ENCODE data around the gene MAP3K5.

Gene MAP3K5

DNA sequence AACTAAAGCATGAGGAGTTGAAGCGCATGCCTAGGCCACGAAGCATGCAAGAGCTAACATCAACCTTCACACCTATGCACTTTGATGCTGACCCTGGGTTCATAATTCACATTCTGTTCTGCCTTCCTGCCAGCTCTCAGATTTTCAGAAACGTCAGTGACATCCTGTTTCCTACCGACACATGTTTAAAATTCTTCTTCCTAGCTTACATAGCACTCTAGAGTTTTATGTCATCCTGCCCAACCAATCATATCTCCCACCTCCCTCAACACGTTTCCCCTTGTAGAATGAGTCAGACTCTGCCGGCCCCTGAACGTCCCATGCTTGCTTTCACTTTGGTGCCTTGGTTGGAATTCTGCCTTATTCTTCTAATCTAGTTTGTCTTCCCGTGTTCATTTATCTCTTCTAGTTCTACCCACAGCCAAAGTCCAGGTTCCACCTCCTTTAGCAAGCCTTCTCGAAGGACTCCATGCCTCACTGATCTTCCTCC lies 144.9 kb downstream of the MAP3K5 start:
- H3K27ac ChIP-seq (ENCODE audit: low read depth, low read length): no peak overlapping the region
- no peaks in the 10 kb centered on the region for H3K4me1 ChIP-seq (ENCODE audit: control insufficient read depth, low read depth, low read length)
- no peak overlapping the region for H3K4ac ChIP-seq (ENCODE audit: low read depth, low read length)
- no CpG with 5 or more reads among the region's 9 CpGs for WGBS (ENCODE audit: extremely low coverage, insufficient coverage, low lambda C conversion rate)
- H2AK5ac ChIP-seq (ENCODE audit: low read length): no peak overlapping the region
- no peak overlapping the region for H3K4me3 ChIP-seq (ENCODE audit: low read length)
- no peak overlapping the region for H3K9ac ChIP-seq (ENCODE audit: low read length)
- no peak overlapping the region for H3K23ac ChIP-seq (ENCODE audit: low read length)
- H2BK5ac ChIP-seq (ENCODE audit: low read length): no peak overlapping the region
- no peak overlapping the region for H3K18ac ChIP-seq (ENCODE audit: low read length)
- H2BK15ac ChIP-seq (replicated peaks; ENCODE audit: low read depth): no peak overlapping the region
- H3K27me3 ChIP-seq (ENCODE audit: insufficient read depth, low read length, poor library complexity): no peaks in the 10 kb centered on the region
- no peaks in the 10 kb centered on the region for H3K79me2 ChIP-seq (ENCODE audit: control insufficient read depth, insufficient read depth, low read length)
- H4K8ac ChIP-seq (ENCODE audit: low read depth, low read length): no peak overlapping the region
- no peak overlapping the region for H2BK120ac ChIP-seq (ENCODE audit: low read depth, low read length)
- DNase-seq: peak; percentile 13
- no peak overlapping the region for H3K56ac ChIP-seq (ENCODE audit: low read length)
- H3K36me3 ChIP-seq (ENCODE audit: control insufficient read depth, insufficient read depth, low read length): no peaks in the 10 kb centered on the region
- no peaks in the 10 kb centered on the region for H3K79me1 ChIP-seq (ENCODE audit: low read length)
- H4K5ac ChIP-seq (ENCODE audit: low read length): no peak overlapping the region
- H3K4me2 ChIP-seq (ENCODE audit: low read length): no peak overlapping the region

DNA sequence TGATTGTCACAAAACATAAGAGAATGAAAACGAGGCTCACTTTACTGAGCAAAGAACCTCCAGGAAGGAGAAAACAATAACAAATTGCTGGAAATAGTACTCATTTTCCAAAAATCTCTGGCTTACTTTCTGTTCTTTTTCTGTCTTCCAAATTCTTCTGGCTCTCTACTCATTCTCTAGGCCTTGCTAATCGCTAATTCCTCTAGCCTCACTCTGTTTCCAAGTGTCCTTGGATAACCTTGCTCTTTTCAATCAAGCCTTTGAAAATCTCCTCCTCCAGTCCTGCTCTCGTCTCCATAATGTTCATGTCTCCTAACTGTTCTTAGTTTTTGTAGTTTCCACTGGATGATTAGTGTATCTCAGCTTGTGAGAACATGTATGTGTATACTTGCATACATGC lies 145.9 kb downstream of the MAP3K5 start:
- Histone ChIP-seq H4K8ac (ENCODE audit: low read depth, low read length) (no peak overlapping the region), H3K4me3 (ENCODE audit: low read length) (no peak overlapping the region), H3K27ac (ENCODE audit: low read depth, low read length) (no peak overlapping the region)

DNA sequence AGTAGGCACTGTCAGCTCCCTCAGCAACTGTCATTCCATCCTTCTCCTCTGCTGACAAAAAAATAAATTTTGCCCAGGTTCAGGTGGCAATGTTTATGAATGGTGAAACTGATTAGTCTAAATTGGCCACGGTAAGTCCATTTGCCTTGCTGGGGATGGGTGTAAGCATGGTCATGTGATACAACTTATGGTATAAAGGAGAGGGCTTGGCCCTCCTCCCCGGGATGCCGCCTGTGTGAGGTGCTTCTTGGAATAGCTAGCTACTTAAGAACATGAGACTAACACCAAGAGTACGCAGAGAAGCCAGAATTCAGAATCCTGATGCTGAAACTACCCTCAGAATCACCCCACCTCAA lies 147.7 kb downstream of the MAP3K5 start:
- no peak overlapping the region for H4K8ac ChIP-seq (ENCODE audit: low read depth, low read length)
- no CpG with 5 or more reads among the region's 4 CpGs for WGBS (ENCODE audit: extremely low coverage, insufficient coverage, low lambda C conversion rate)
- no peak overlapping the region for H2BK120ac ChIP-seq (ENCODE audit: low read depth, low read length)
- no peak overlapping the region for H2BK5ac ChIP-seq (ENCODE audit: low read length)
- H3K4me2 ChIP-seq (ENCODE audit: low read length): no peak overlapping the region
- no peak overlapping the region for H4K5ac ChIP-seq (ENCODE audit: low read length)
- H3K56ac ChIP-seq (ENCODE audit: low read length): no peak overlapping the region
- no peak overlapping the region for H3K18ac ChIP-seq (ENCODE audit: low read length)
- H3K9ac ChIP-seq (ENCODE audit: low read length): no peak overlapping the region
- no peaks in the 10 kb centered on the region for H3K36me3 ChIP-seq (ENCODE audit: control insufficient read depth, insufficient read depth, low read length)
- peaks cover 3% of the 10 kb centered on the region for H3K4me1 ChIP-seq (ENCODE audit: control insufficient read depth, low read depth, low read length)
- no peak overlapping the region for H3K4ac ChIP-seq (ENCODE audit: low read depth, low read length)
- no peak overlapping the region for H3K4me3 ChIP-seq (ENCODE audit: low read length)
- no peaks in the 10 kb centered on the region for H3K79me2 ChIP-seq (ENCODE audit: control insufficient read depth, insufficient read depth, low read length)
- no peaks in the 10 kb centered on the region for H3K27me3 ChIP-seq (ENCODE audit: insufficient read depth, low read length, poor library complexity)
- no peak overlapping the region for H2AK5ac ChIP-seq (ENCODE audit: low read length)
- no peaks in the 10 kb centered on the region for H3K79me1 ChIP-seq (ENCODE audit: low read length)
- H3K23ac ChIP-seq (ENCODE audit: low read length): no peak overlapping the region
- no peak overlapping the region for H2BK15ac ChIP-seq (replicated peaks; ENCODE audit: low read depth)
- DNase-seq: no peak
- no peak overlapping the region for H3K27ac ChIP-seq (ENCODE audit: low read depth, low read length)

More for the DNA sequence above, 145.9 kb downstream of the MAP3K5 start:
- Histone ChIP-seq H3K56ac (ENCODE audit: low read length) (no peak overlapping the region), H3K4me2 (ENCODE audit: low read length) (no peak overlapping the region), H3K36me3 (ENCODE audit: control insufficient read depth, insufficient read depth, low read length) (no peaks in the 10 kb centered on the region), H3K79me1 (ENCODE audit: low read length) (no peaks in the 10 kb centered on the region), H3K27me3 (ENCODE audit: insufficient read depth, low read length, poor library complexity) (no peaks in the 10 kb centered on the region), H2AK5ac (ENCODE audit: low read length) (no peak overlapping the region), H2BK120ac (ENCODE audit: low read depth, low read length) (no peak overlapping the region), H3K4ac (ENCODE audit: low read depth, low read length) (no peak overlapping the region), H3K4me1 (ENCODE audit: control insufficient read depth, low read depth, low read length) (no peaks in the 10 kb centered on the region), H4K5ac (ENCODE audit: low read length) (no peak overlapping the region), H3K23ac (ENCODE audit: low read length) (no peak overlapping the region), H3K9ac (ENCODE audit: low read length) (no peak overlapping the region), H3K18ac (ENCODE audit: low read length) (no peak overlapping the region), H3K79me2 (ENCODE audit: control insufficient read depth, insufficient read depth, low read length) (no peaks in the 10 kb centered on the region), H2BK15ac (replicated peaks; ENCODE audit: low read depth) (no peak overlapping the region), H2BK5ac (ENCODE audit: low read length) (no peak overlapping the region)
- DNase-seq: no peak
- no CpG with 5 or more reads among the region's 3 CpGs for WGBS (ENCODE audit: extremely low coverage, insufficient coverage, low lambda C conversion rate)

DNA sequence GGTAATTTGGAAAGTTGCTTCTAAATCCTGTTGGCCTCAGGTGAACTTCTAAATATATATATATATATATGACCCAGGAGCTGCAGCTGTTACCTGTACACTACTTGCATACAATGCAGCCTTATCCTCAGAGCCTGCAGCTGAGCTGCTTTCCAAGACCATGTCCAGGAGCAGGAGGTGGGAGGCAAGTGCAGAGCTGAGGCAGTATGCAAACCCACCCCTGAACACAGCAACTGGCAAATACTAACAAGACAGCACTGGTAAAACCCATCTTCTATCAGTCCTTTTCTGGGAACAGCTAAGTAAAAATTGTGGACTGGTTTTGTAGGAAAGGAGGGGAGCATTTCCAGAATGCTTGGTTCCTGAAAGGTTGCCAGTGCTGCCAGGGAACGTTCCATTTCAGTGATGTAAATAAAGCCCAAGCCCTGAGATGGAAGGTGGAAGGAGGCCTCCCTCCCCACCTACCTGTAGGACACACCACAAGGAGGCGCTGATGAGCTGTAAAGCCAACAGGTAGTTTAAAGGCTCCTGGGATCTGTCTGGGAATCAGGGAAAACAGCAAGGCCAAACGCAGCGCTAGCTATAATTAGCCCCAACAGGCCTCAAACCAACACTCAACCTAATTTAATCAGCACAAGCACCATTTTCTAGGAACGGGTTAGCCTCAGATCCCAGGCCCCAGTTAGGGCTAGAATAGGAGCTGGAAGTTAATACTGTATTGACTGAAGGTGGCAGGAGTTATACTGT lies 148.3 kb downstream of the MAP3K5 start:
- Histone ChIP-seq H4K8ac (ENCODE audit: low read depth, low read length) (no peak overlapping the region), H3K79me1 (ENCODE audit: low read length) (no peaks in the 10 kb centered on the region), H3K18ac (ENCODE audit: low read length) (no peak overlapping the region), H3K9ac (ENCODE audit: low read length) (no peak overlapping the region), H3K23ac (ENCODE audit: low read length) (no peak overlapping the region), H2BK5ac (ENCODE audit: low read length) (no peak overlapping the region), H3K4ac (ENCODE audit: low read depth, low read length) (no peak overlapping the region), H3K4me2 (ENCODE audit: low read length) (no peak overlapping the region), H3K56ac (ENCODE audit: low read length) (no peak overlapping the region), H3K27me3 (ENCODE audit: insufficient read depth, low read length, poor library complexity) (no peaks in the 10 kb centered on the region), H3K79me2 (ENCODE audit: control insufficient read depth, insufficient read depth, low read length) (no peaks in the 10 kb centered on the region), H3K36me3 (ENCODE audit: control insufficient read depth, insufficient read depth, low read length) (no peaks in the 10 kb centered on the region), H2BK15ac (replicated peaks; ENCODE audit: low read depth) (no peak overlapping the region), H3K27ac (ENCODE audit: low read depth, low read length) (no peak overlapping the region), H3K4me3 (ENCODE audit: low read length) (no peak overlapping the region), H4K5ac (ENCODE audit: low read length) (no peak overlapping the region), H2BK120ac (ENCODE audit: low read depth, low read length) (no peak overlapping the region), H2AK5ac (ENCODE audit: low read length) (no peak overlapping the region), H3K4me1 (ENCODE audit: control insufficient read depth, low read depth, low read length) (peaks cover 3% of the 10 kb centered on the region)
- WGBS (ENCODE audit: extremely low coverage, insufficient coverage, low lambda C conversion rate): no CpG with 5 or more reads among the region's 5 CpGs
- DNase-seq: peak; percentile 94

GRCh38 chr6:136641873-136642465 lies 150.3 kb downstream of the MAP3K5 start:
- H2AK5ac ChIP-seq (ENCODE audit: low read length): no peak overlapping the region
- no peak overlapping the region for H2BK120ac ChIP-seq (ENCODE audit: low read depth, low read length)
- H3K79me2 ChIP-seq (ENCODE audit: control insufficient read depth, insufficient read depth, low read length): no peaks in the 10 kb centered on the region
- peak overlapping the region; percentile 51 for H3K18ac ChIP-seq (ENCODE audit: low read length)
- no peak overlapping the region for H3K56ac ChIP-seq (ENCODE audit: low read length)
- H3K27ac ChIP-seq (ENCODE audit: low read depth, low read length): no peak overlapping the region
- H3K79me1 ChIP-seq (ENCODE audit: low read length): no peaks in the 10 kb centered on the region
- H4K8ac ChIP-seq (ENCODE audit: low read depth, low read length): no peak overlapping the region
- no peak overlapping the region for H2BK5ac ChIP-seq (ENCODE audit: low read length)
- WGBS (ENCODE audit: extremely low coverage, insufficient coverage, low lambda C conversion rate): no CpG with 5 or more reads among the region's 3 CpGs
- H3K9ac ChIP-seq (ENCODE audit: low read length): no peak overlapping the region
- H3K4ac ChIP-seq (ENCODE audit: low read depth, low read length): no peak overlapping the region
- H3K4me3 ChIP-seq (ENCODE audit: low read length): no peak overlapping the region
- H3K4me1 ChIP-seq (ENCODE audit: control insufficient read depth, low read depth, low read length): peaks cover 3% of the 10 kb centered on the region
- H3K4me2 ChIP-seq (ENCODE audit: low read length): no peak overlapping the region
- DNase-seq: no peak
- no peaks in the 10 kb centered on the region for H3K36me3 ChIP-seq (ENCODE audit: control insufficient read depth, insufficient read depth, low read length)
- H3K23ac ChIP-seq (ENCODE audit: low read length): no peak overlapping the region
- no peaks in the 10 kb centered on the region for H3K27me3 ChIP-seq (ENCODE audit: insufficient read depth, low read length, poor library complexity)
- no peak overlapping the region for H2BK15ac ChIP-seq (replicated peaks; ENCODE audit: low read depth)
- no peak overlapping the region for H4K5ac ChIP-seq (ENCODE audit: low read length)
